ENCODE results near the gene TATDN2.

DNA sequence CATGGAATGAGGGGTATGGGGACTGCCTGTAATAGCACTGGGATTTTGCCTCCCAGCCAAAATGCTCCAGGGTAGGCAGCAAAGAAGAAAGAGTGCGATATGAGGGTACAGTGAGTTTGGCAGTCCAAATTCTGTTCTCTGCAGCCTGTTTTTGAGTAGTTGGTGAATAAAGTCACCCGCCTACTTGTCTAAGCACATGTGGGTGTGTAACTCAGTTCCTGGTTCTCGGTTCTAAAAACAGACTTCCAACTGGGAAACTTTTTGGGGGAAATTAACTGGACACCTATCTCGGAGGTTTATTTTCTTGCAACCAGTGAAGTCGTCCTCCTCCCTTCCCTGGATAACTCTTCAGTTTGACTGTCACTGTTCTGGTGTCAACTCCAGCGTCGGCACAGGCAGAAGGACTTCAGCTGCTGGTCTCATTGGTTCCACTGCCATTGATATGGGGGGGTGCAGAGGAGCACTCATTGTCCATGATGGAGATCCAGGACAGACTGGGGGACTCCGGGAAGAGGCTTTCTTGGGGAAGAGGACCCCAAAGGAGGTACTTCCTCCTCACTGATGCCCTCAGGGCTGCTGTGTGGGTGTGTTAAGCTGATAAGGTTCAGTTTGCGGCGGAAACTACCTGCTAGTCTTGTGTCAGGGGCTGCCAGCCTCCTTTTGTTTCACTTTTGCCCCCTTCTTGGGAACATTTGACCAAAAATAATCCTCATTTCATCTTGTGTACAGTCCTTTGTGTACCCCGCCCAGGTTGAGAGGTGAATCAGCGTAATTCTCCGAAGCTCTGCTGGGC, 31.3 kb downstream of the TATDN2 start:
- TF ChIP-seq POLR2AphosphoS5 (IDR thresholded peaks at IDR 0.05) (no peak), POLR2A (IDR thresholded peaks at IDR 0.05) (no peak)
- TF ChIP-seq, protein P1, sequence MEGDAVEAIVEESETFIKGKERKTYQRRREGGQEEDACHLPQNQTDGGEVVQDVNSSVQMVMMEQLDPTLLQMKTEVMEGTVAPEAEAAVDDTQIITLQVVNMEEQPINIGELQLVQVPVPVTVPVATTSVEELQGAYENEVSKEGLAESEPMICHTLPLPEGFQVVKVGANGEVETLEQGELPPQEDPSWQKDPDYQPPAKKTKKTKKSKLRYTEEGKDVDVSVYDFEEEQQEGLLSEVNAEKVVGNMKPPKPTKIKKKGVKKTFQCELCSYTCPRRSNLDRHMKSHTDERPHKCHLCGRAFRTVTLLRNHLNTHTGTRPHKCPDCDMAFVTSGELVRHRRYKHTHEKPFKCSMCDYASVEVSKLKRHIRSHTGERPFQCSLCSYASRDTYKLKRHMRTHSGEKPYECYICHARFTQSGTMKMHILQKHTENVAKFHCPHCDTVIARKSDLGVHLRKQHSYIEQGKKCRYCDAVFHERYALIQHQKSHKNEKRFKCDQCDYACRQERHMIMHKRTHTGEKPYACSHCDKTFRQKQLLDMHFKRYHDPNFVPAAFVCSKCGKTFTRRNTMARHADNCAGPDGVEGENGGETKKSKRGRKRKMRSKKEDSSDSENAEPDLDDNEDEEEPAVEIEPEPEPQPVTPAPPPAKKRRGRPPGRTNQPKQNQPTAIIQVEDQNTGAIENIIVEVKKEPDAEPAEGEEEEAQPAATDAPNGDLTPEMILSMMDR (IDR thresholded peaks at IDR 0.05 in 8 of 11, conservative IDR thresholded peaks at IDR 0.05 in 3 of 11) = no peak

Data from spleen (tissue), 7 donors.